Neural progenitor cell (in vitro differentiated cells): ENCODE results near the gene LMX1B.

Source experiments
- CTCF ChIP-seq: fragments of 200-600 bp; sonication (generic); IDR thresholded peaks from 2 replicates; pipeline ENCODE4 v1.5.1; 2017; ENCODE audit warnings: antibody characterized with exemption, mild to moderate bottlenecking
- EZH2phosphoT487 ChIP-seq: fragments of 200-600 bp; sonication (generic); IDR thresholded peaks from 2 replicates; pipeline ENCODE4 v1.6.1; 2017; ENCODE audit warnings: antibody characterized with exemption

GRCh38 chr9:126670270-126670669 is 56.5 kb downstream of the LMX1B start:
- TF ChIP-seq CTCF (no peak), EZH2phosphoT487 (no peak)
